Measurements from ENCODE around the gene SNX10.

Gene SNX10

GRCh38 chr7:26343837-26344236, 52.2 kb downstream of the SNX10 start:
- H3K9me3 ChIP-seq (ENCODE audit: insufficient read depth, low read depth, low read length) = no peaks in the 10 kb centered on the region

GRCh38 chr7:26345202-26345601, 53.5 kb downstream of the SNX10 start:
- Histone ChIP-seq H3K9ac (ENCODE audit: low read depth, low read length) (no peak overlapping the region), H3K27ac (ENCODE audit: low read length) (no peak overlapping the region), H3K9me3 (ENCODE audit: insufficient read depth, low read depth, low read length) (no peaks in the 10 kb centered on the region), H3K27me3 (ENCODE audit: insufficient read depth, low read length) (no peaks in the 10 kb centered on the region), H3K4me3 (ENCODE audit: low read length) (no peak overlapping the region), H3K4me1 (ENCODE audit: insufficient read depth, low read length) (no peaks in the 10 kb centered on the region), H3K36me3 (ENCODE audit: insufficient read depth, low read depth, low read length) (no peaks in the 10 kb centered on the region)

More at GRCh38 chr7:26343837-26344236, 52.2 kb downstream of the SNX10 start:
- no peak overlapping the region for H3K27ac ChIP-seq (ENCODE audit: low read length)
- no peak overlapping the region for H3K9ac ChIP-seq (ENCODE audit: low read depth, low read length)
- no peaks in the 10 kb centered on the region for H3K36me3 ChIP-seq (ENCODE audit: insufficient read depth, low read depth, low read length)
- no peaks in the 10 kb centered on the region for H3K27me3 ChIP-seq (ENCODE audit: insufficient read depth, low read length)
- no peaks in the 10 kb centered on the region for H3K4me1 ChIP-seq (ENCODE audit: insufficient read depth, low read length)
- no peak overlapping the region for H3K4me3 ChIP-seq (ENCODE audit: low read length)

- Histone ChIP-seq H3K27me3 (ENCODE audit: insufficient read depth, low read length) (no peaks in the 10 kb centered on the region), H3K4me3 (ENCODE audit: low read length) (no peak overlapping the region), H3K36me3 (ENCODE audit: insufficient read depth, low read depth, low read length) (no peaks in the 10 kb centered on the region), H3K4me1 (ENCODE audit: insufficient read depth, low read length) (no peaks in the 10 kb centered on the region), H3K9ac (ENCODE audit: low read depth, low read length) (no peak overlapping the region), H3K9me3 (ENCODE audit: insufficient read depth, low read depth, low read length) (no peaks in the 10 kb centered on the region), H3K27ac (ENCODE audit: low read length) (no peak overlapping the region)
Measured at GRCh38 chr7:26345837-26346236, 54.2 kb downstream of the SNX10 start.

- no peaks in the 10 kb centered on the region for H3K4me1 ChIP-seq (ENCODE audit: insufficient read depth, low read length)
- no peak overlapping the region for H3K9ac ChIP-seq (ENCODE audit: low read depth, low read length)
Measured at GRCh38 chr7:26346611-26347203, 55.0 kb downstream of the SNX10 start.

GRCh38 chr7:26348234-26348851, 56.7 kb downstream of the SNX10 start:
- Histone ChIP-seq H3K4me1 (ENCODE audit: insufficient read depth, low read length) (no peaks in the 10 kb centered on the region), H3K27me3 (ENCODE audit: insufficient read depth, low read length) (no peaks in the 10 kb centered on the region), H3K4me3 (ENCODE audit: low read length) (no peak overlapping the region), H3K9me3 (ENCODE audit: insufficient read depth, low read depth, low read length) (no peaks in the 10 kb centered on the region), H3K36me3 (ENCODE audit: insufficient read depth, low read depth, low read length) (no peaks in the 10 kb centered on the region), H3K27ac (ENCODE audit: low read length) (no peak overlapping the region), H3K9ac (ENCODE audit: low read depth, low read length) (no peak overlapping the region)

More at GRCh38 chr7:26346611-26347203, 55.0 kb downstream of the SNX10 start:
- H3K36me3 ChIP-seq (ENCODE audit: insufficient read depth, low read depth, low read length) = no peaks in the 10 kb centered on the region
- no peak overlapping the region for H3K27ac ChIP-seq (ENCODE audit: low read length)
- H3K4me3 ChIP-seq (ENCODE audit: low read length) = no peak overlapping the region
- no peaks in the 10 kb centered on the region for H3K27me3 ChIP-seq (ENCODE audit: insufficient read depth, low read length)
- no peaks in the 10 kb centered on the region for H3K9me3 ChIP-seq (ENCODE audit: insufficient read depth, low read depth, low read length)

GRCh38 chr7:26349005-26349915, 57.6 kb downstream of the SNX10 start:
- no peaks in the 10 kb centered on the region for H3K36me3 ChIP-seq (ENCODE audit: insufficient read depth, low read depth, low read length)
- H3K9ac ChIP-seq (ENCODE audit: low read depth, low read length) = no peak overlapping the region
- no peaks in the 10 kb centered on the region for H3K4me1 ChIP-seq (ENCODE audit: insufficient read depth, low read length)
- H3K27ac ChIP-seq (ENCODE audit: low read length) = no peak overlapping the region
- H3K9me3 ChIP-seq (ENCODE audit: insufficient read depth, low read depth, low read length) = no peaks in the 10 kb centered on the region
- H3K4me3 ChIP-seq (ENCODE audit: low read length) = no peak overlapping the region
- no peaks in the 10 kb centered on the region for H3K27me3 ChIP-seq (ENCODE audit: insufficient read depth, low read length)

GRCh38 chr7:26351171-26351570, 59.5 kb downstream of the SNX10 start:
- Histone ChIP-seq H3K9me3 (ENCODE audit: insufficient read depth, low read depth, low read length) (no peaks in the 10 kb centered on the region), H3K27ac (ENCODE audit: low read length) (no peak overlapping the region), H3K27me3 (ENCODE audit: insufficient read depth, low read length) (no peaks in the 10 kb centered on the region), H3K4me3 (ENCODE audit: low read length) (no peak overlapping the region), H3K9ac (ENCODE audit: low read depth, low read length) (no peak overlapping the region), H3K4me1 (ENCODE audit: insufficient read depth, low read length) (no peaks in the 10 kb centered on the region), H3K36me3 (ENCODE audit: insufficient read depth, low read depth, low read length) (no peaks in the 10 kb centered on the region)

GRCh38 chr7:26356229-26356628, 64.6 kb downstream of the SNX10 start:
- H3K4me1 ChIP-seq (ENCODE audit: insufficient read depth, low read length) = no peaks in the 10 kb centered on the region
- no peak overlapping the region for H3K9ac ChIP-seq (ENCODE audit: low read depth, low read length)
- no peaks in the 10 kb centered on the region for H3K27me3 ChIP-seq (ENCODE audit: insufficient read depth, low read length)
- no peak overlapping the region for H3K4me3 ChIP-seq (ENCODE audit: low read length)
- H3K36me3 ChIP-seq (ENCODE audit: insufficient read depth, low read depth, low read length) = no peaks in the 10 kb centered on the region
- no peak overlapping the region for H3K27ac ChIP-seq (ENCODE audit: low read length)
- H3K9me3 ChIP-seq (ENCODE audit: insufficient read depth, low read depth, low read length) = no peaks in the 10 kb centered on the region

GRCh38 chr7:26356929-26357798, 65.5 kb downstream of the SNX10 start:
- Histone ChIP-seq H3K9ac (ENCODE audit: low read depth, low read length) (no peak overlapping the region), H3K4me3 (ENCODE audit: low read length) (no peak overlapping the region), H3K36me3 (ENCODE audit: insufficient read depth, low read depth, low read length) (no peaks in the 10 kb centered on the region), H3K9me3 (ENCODE audit: insufficient read depth, low read depth, low read length) (no peaks in the 10 kb centered on the region), H3K27me3 (ENCODE audit: insufficient read depth, low read length) (no peaks in the 10 kb centered on the region), H3K27ac (ENCODE audit: low read length) (no peak overlapping the region), H3K4me1 (ENCODE audit: insufficient read depth, low read length) (no peaks in the 10 kb centered on the region)

GRCh38 chr7:26357799-26358151, 66.1 kb downstream of the SNX10 start:
- Histone ChIP-seq H3K9ac (ENCODE audit: low read depth, low read length) (no peak overlapping the region), H3K27me3 (ENCODE audit: insufficient read depth, low read length) (no peaks in the 10 kb centered on the region), H3K4me3 (ENCODE audit: low read length) (no peak overlapping the region), H3K4me1 (ENCODE audit: insufficient read depth, low read length) (no peaks in the 10 kb centered on the region), H3K9me3 (ENCODE audit: insufficient read depth, low read depth, low read length) (no peaks in the 10 kb centered on the region), H3K27ac (ENCODE audit: low read length) (no peak overlapping the region), H3K36me3 (ENCODE audit: insufficient read depth, low read depth, low read length) (no peaks in the 10 kb centered on the region)

GRCh38 chr7:26360650-26361049, 69.0 kb downstream of the SNX10 start:
- no peak overlapping the region for H3K9ac ChIP-seq (ENCODE audit: low read depth, low read length)
- no peak overlapping the region for H3K4me3 ChIP-seq (ENCODE audit: low read length)
- no peaks in the 10 kb centered on the region for H3K9me3 ChIP-seq (ENCODE audit: insufficient read depth, low read depth, low read length)
- H3K27ac ChIP-seq (ENCODE audit: low read length) = no peak overlapping the region
- no peaks in the 10 kb centered on the region for H3K36me3 ChIP-seq (ENCODE audit: insufficient read depth, low read depth, low read length)
- no peaks in the 10 kb centered on the region for H3K27me3 ChIP-seq (ENCODE audit: insufficient read depth, low read length)
- H3K4me1 ChIP-seq (ENCODE audit: insufficient read depth, low read length) = no peaks in the 10 kb centered on the region
